HCT116 (cell line): ENCODE measurements around the gene PSMA6.

Experiments used
- ATF3 ChIP-seq: IDR thresholded peaks from 2 replicates; pipeline ENCODE4 v1.6.1; 2012
- CTCF ChIP-seq, 3 experiments: fragments of 200-600 bp in 1 of 3; sonication (generic) in 1 of 3; IDR thresholded peaks in 2 of 3; conservative IDR thresholded peaks in 1 of 3; 2 replicates each; pipeline ENCODE4 v1.5.1; 2012 to 2017; ENCODE audit warnings: low read depth in 2 of 3, low read length in 2 of 3, antibody characterized with exemption in 1 of 3, borderline replicate concordance in 1 of 3, control low read depth in 1 of 3, mild to moderate bottlenecking in 1 of 3, mixed read lengths in 1 of 3, mixed run types in 1 of 3, moderate library complexity in 1 of 3; ENCODE audit not compliant: insufficient read depth in 1 of 3
- EGR1 ChIP-seq: IDR thresholded peaks from 2 replicates; pipeline ENCODE4 v1.6.1; 2012; ENCODE audit warnings: low read depth
- JUND ChIP-seq: IDR thresholded peaks from 2 replicates; pipeline ENCODE4 v1.6.1; 2012
- MAX ChIP-seq: IDR thresholded peaks from 2 replicates; pipeline ENCODE4 v1.6.1; 2012
- POLR2A ChIP-seq: IDR thresholded peaks from 2 replicates; pipeline ENCODE4 v1.7.0; 2011; ENCODE audit warnings: borderline replicate concordance; ENCODE audit not compliant: insufficient read depth, insufficient read length; ENCODE audit errors: extremely low read depth
- SP1 ChIP-seq: IDR thresholded peaks from 2 replicates; pipeline ENCODE4 v1.6.1; 2012; ENCODE audit warnings: low read depth
- TCF7L2 ChIP-seq: IDR thresholded peaks from 2 replicates; pipeline ENCODE4 v1.7.0; 2011; ENCODE audit warnings: borderline replicate concordance, inconsistent platforms; ENCODE audit not compliant: insufficient read depth, insufficient read length; ENCODE audit errors: extremely low read depth

GRCh38 chr14:35295845-35296161 lies 3.6 kb downstream of the PSMA6 start:
- TF ChIP-seq POLR2A: no peak
- TF ChIP-seq MAX: no peak
- TF ChIP-seq CTCF (IDR thresholded peaks at IDR 0.05 in 2 of 3, conservative IDR thresholded peaks at IDR 0.05 in 1 of 3; ENCODE audit: borderline replicate concordance in 1 of 3, insufficient read depth in 1 of 3, low read depth in 2 of 3, low read length in 2 of 3): no peak
- no peak for TF ChIP-seq ATF3
- no peak for TF ChIP-seq SP1
- no peak for TF ChIP-seq TCF7L2
- TF ChIP-seq JUND: no peak
- no peak for TF ChIP-seq EGR1
